Activated naive CD8-positive, alpha-beta T cell treated with anti-CD3 and anti-CD28 coated beads for 36 hours (primary cell): Measurements from ENCODE around the gene ARRB2. TPM values are rescaled to one million over a fixed set of nuclear protein-coding genes. Genes with fewer than 3 reads are reported as not detected.

ENCODE experiments used
- DNase-seq: peaks from one replicate; pipeline ENCODE4 v3.0.0; 2021
- H3K27ac Mint-ChIP-seq: one replicate; pipeline ENCODE4 v1.8.0; 2022; ENCODE audit warnings: mild to moderate bottlenecking, moderate library complexity, mixed read lengths
- H3K27me3 Mint-ChIP-seq: one replicate; pipeline ENCODE4 v1.8.0; 2022; ENCODE audit warnings: mild to moderate bottlenecking, mixed read lengths
- H3K36me3 Mint-ChIP-seq: one replicate; pipeline ENCODE4 v1.8.0; 2021; ENCODE audit warnings: mild to moderate bottlenecking, mixed read lengths
- H3K4me1 Mint-ChIP-seq: one replicate; pipeline ENCODE4 v1.8.0; 2021; ENCODE audit warnings: mixed read lengths
- H3K4me3 Mint-ChIP-seq: one replicate; pipeline ENCODE4 v1.8.0; 2022; ENCODE audit warnings: mild to moderate bottlenecking, moderate library complexity, mixed read lengths
- H3K9me3 Mint-ChIP-seq: one replicate; pipeline ENCODE4 v1.8.0; 2022; ENCODE audit warnings: mixed read lengths
- total RNA-seq, 2 experiments: library from RNA; stranded (reverse); gene quantifications; one replicate each; pipeline ENCODE4 v1.2.3, GENCODE V29; 2021

Gene ARRB2
- total RNA-seq, 2 experiments from 2014 or later: 161 to 170 TPM

DNA sequence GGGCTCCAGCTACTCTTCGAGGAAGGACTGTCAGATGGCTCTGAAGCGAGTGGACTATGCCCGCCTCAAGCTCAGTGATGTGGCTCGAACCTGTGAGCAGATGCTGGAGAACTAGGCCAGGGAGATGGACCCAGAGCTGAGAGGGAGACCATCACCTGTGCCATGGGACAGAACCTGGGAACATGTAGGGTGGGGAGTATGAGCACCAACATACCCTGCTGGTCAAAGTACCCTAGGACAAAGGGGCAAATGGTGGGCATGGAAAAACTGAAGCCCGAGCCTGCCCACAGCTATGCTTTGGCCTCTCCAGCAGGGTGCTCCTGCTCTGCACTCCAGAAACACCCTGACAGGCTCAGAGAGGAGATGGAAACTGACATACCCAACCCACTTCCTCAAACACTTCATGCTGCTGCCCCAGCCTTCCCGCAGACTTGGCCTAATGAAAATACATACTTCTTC is 22.7 kb downstream of the ARRB2 start:
- DNase-seq: no peak
- Mint-ChIP-seq H3K36me3 (no peaks in the 10 kb centered on the region), H3K27ac (peak overlapping the region; percentile 2), H3K4me3 (no peak overlapping the region), H3K9me3 (no peaks in the 10 kb centered on the region), H3K27me3 (peaks cover under 1% of the 10 kb centered on the region), H3K4me1 (peaks cover 32% of the 10 kb centered on the region)

DNA sequence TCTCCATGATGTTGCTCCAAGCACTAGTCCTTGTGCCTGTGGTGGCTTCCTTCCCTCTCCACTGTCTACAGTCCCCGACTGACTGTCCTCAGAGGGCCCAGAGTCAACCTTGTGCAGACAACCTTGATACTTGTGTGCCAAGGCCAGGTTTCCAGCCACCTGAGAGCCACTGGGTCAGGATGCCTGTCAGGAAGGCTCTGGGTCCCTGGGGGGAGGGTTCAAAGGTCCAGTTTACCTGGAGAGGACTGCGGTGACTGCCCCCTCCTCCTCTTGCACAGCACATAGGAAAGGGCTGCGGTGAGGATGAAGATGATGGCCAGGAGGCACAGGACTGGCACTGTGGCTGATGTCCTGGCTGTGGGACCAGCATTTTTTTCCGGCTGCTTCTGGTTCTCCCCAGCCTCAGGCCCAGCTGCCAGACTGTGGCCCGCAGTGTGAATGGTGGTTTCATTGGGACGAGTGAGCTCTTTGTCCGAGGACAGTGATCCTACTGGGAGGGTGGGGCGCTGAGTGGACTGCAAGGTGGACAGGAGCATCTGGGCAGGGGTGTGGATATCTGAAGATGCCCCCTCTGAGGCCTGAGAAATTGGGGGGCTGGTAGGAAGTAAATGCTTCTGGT is 24.5 kb downstream of the ARRB2 start:
- Mint-ChIP-seq H3K4me1 (peaks cover 34% of the 10 kb centered on the region), H3K27ac (no peak overlapping the region), H3K36me3 (no peaks in the 10 kb centered on the region), H3K27me3 (peaks cover 9% of the 10 kb centered on the region), H3K4me3 (no peak overlapping the region), H3K9me3 (no peaks in the 10 kb centered on the region)
- DNase-seq: no peak

DNA sequence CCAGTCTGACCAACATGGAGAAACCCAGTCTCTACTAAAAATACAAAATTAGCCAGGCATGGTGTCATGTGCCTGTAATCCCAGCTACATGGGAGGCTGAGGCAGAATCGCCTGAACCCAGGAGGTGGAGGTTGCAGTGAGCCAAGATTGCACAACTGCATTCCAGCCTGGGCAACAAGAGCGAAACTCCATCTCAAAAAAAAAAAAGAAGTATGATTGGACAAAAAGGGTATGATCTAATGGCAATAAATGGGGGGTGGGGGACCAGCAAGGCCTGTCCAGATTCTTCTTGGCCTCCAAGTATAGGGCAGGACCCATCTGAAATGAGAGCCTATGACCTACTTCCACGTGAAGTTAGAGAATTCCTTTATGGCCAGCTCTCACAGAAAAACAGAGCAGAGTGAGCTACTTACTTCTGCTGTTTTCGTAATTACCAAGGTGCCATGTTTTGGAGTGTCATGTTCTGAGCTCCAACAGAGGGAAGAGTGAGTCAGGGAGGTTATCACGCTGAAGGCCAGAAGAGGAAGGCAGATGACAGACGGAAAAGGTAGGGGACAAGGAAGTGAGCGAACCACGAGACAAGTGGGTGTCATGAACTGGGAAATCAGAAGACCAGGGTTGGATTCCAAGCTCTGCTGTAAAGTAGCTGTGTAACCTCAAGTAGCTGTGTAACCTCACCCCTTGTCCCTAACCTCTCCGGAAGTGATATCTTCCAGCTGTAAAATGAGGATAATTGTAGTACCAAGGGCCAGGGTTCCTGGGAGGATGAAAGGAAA is 25.6 kb downstream of the ARRB2 start:
- H3K9me3 Mint-ChIP-seq: no peaks in the 10 kb centered on the region
- peaks cover 17% of the 10 kb centered on the region for H3K27me3 Mint-ChIP-seq
- peaks cover 31% of the 10 kb centered on the region for H3K4me1 Mint-ChIP-seq
- no peak overlapping the region for H3K27ac Mint-ChIP-seq
- no peak for DNase-seq
- H3K36me3 Mint-ChIP-seq: no peaks in the 10 kb centered on the region
- H3K4me3 Mint-ChIP-seq: no peak overlapping the region

DNA sequence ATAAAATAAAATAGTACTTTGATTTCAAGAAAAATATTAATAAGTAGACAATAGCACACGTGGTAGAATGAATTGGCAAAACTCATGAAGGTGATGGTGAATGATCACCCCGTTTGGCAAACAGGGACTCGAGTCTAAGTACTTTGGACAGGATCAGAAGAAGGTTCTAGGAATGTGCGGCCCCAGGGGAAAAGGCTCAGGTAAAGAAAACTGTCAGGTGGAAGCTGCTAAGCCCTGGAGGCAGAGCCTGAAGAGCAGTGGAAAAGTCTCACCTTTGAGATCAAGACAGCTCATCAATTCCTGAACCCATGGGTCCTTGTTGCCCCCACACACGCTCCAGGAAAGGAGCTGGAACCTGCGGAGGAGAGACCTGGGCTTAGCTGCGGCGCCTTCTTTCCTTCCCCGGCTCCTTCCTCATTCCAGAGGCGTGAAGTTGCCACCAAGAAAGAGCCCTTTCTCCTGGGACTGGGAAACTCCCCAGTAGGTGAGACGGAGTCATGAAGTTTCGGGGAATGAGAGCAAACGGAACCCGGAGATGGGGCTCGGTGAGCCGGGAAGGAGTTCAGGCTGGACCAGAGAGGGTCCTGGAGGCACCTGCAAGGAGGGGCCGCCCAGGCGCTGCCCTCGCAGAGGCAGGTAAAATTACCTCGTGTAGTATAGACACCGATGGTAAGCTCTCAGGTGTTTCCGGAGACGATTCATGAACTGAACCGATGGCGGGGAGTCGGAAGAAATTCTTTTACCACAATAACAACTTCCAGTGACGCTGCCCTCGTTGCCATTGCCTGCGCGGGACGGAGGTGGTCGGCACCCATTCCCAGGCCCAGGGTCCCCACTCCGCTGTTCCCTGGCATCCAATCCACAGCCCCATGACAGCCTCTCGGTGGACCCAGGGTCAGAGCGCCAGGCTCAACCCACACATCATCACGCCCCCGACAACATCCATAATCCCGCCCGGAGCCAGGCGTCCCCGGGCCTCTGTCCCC is 28.0 kb downstream of the ARRB2 start:
- Mint-ChIP-seq H3K27ac (peak overlapping the region; percentile 48), H3K9me3 (no peaks in the 10 kb centered on the region), H3K36me3 (no peaks in the 10 kb centered on the region), H3K4me3 (peak overlapping the region; percentile 73), H3K4me1 (peaks cover 21% of the 10 kb centered on the region), H3K27me3 (peaks cover 21% of the 10 kb centered on the region)
- DNase-seq: no peak

DNA sequence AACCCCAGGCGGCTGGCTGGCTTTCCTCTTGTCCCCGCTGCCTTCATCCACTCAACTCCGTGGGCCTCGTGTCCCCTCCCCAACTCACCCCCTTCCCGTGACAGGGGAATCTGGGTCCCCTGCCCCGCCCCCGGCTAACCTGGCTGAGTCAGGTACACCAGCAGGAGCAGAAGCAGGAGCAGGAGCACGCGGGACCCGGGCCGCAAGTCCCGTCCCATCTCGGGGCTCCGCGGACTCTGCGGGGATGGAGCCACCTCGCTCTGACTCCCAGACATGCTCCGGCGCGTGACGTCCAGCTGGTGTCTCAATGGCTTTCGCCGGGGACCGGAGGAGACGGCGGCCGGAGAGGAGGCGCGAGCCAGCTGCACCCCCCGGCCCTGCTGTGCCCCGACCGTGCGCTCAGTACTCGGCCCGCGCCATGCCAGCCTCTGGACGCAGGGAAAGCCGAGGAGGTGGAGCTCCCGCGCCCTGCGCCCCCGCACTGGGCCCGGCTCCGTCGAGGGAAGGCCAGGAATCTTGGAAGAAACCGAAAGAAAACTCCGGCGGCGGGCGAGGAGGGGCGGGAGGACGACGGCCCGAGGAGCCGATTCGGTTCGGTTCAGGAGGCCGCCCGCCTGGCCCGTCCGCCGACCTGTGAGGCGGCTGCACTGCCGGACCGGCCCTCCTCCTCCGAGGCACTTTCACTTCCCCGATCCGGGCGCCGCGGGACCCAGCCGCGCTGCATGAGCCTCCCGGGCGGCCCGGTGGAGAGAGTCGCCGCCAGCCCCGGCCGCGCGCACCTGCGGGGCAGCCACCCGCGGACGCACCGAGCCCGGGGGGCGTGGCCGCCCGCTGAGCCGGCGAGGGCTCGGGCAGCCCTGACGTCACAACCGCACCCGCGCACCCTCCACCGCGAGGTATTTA is 28.9 kb downstream of the ARRB2 start, which contains the start of the genes CXCL16 and ZMYND15:
TSS of gene CXCL16 (minus strand) at position 807 of the 903 bp plus-strand sequence. CDS start at position 218, 589 bp downstream.
TSS of gene ZMYND15 (plus strand) at position 712 of the 903 bp plus-strand sequence. CDS start 716 bp downstream, outside the sequence.
- H3K4me3 Mint-ChIP-seq: peak within 1 kb of the TSS; percentile 73
- H3K27me3 Mint-ChIP-seq: peaks cover 21% of the 10 kb centered on the region
- peak; percentile 61 for DNase-seq
- peak within 1 kb of the TSS; percentile 48 for H3K27ac Mint-ChIP-seq
- H3K4me1 Mint-ChIP-seq: peaks cover 20% of the 10 kb centered on the region
- no peaks in the 10 kb centered on the region for H3K9me3 Mint-ChIP-seq
- H3K36me3 Mint-ChIP-seq: no peaks in the 10 kb centered on the region

DNA sequence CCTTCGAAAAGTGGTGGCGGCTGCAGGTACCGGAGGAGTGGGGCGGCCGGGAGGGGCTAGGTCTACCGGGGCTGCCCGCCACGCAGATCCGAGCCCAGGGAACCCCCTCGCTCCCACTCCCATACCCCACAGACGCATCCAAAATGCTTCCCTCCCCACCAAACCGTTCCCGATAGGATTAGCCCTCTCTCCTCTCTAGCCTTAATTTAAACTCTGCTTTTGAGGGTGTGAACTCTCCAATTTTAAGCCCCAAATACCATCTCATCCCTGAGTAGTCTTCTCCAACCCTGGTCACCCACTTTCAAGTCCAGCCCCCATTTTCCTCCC is 29.6 kb downstream of the ARRB2 start:
- Mint-ChIP-seq H3K9me3 (no peaks in the 10 kb centered on the region), H3K4me1 (peaks cover 20% of the 10 kb centered on the region), H3K36me3 (no peaks in the 10 kb centered on the region), H3K27me3 (peaks cover 21% of the 10 kb centered on the region), H3K27ac (no peak overlapping the region), H3K4me3 (peak overlapping the region; percentile 63)
- no peak for DNase-seq

DNA sequence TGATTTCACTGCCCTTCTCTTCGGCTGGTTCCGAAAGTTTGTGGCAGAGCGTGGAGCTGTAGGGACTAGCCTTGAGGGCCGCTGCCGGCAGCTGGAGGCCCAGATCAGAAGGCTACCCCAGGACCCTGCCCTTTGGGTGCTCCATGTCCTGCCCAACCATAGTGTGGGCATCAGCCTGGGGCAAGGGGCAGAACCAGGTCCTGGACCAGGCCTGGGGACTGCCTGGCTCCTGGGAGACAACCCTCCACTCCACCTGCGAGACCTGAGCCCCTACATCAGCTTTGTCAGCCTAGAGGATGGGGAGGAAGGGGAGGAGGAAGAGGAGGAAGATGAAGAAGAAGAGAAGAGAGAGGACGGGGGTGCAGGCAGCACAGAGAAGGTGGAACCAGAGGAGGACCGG is 30.2 kb downstream of the ARRB2 start:
- Mint-ChIP-seq H3K27ac (no peak overlapping the region), H3K27me3 (peaks cover 21% of the 10 kb centered on the region), H3K9me3 (no peaks in the 10 kb centered on the region), H3K4me1 (peaks cover 20% of the 10 kb centered on the region), H3K4me3 (peak overlapping the region; percentile 63), H3K36me3 (no peaks in the 10 kb centered on the region)
- DNase-seq: no peak

DNA sequence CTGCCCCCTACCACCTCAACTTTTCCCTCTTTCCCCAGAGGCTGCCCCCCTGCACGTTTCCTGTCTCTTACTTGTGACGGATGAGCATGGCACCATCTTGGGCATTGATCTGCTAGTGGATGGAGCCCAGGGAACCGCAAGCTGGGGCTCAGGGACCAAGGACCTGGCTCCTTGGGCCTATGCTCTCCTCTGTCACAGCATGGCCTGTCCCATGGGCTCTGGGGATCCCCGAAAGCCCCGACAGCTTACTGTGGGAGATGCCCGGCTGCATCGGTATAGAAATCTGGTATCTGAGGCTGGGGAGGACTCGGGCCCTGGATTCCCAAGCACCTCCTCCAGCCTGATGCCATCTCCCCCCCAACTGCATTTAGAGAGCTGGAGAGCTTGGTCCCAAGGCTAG is 31.1 kb downstream of the ARRB2 start:
- Mint-ChIP-seq H3K4me1 (peaks cover 13% of the 10 kb centered on the region), H3K27me3 (peaks cover 21% of the 10 kb centered on the region), H3K27ac (no peak overlapping the region), H3K4me3 (no peak overlapping the region), H3K36me3 (no peaks in the 10 kb centered on the region), H3K9me3 (no peaks in the 10 kb centered on the region)
- no peak for DNase-seq

DNA sequence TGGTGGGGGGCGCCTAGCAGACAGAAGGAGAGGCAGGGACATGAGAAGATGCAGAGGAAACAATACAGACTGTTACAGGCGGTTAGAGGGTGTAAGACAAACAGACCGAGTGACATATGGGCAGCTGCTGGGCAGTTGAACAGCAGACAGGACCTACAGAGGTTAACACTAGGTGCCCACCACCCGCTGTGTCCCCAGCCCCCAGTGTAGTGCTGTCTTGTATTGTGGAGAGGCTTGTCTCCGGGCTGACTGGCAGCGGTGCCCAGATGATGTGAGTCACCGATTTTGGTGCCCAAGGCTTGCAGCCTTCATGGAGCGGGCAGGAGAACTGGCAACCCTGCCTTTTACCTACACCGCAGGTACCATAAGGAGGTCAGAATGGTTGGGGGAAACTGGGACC is 31.7 kb downstream of the ARRB2 start:
- peaks cover 21% of the 10 kb centered on the region for H3K27me3 Mint-ChIP-seq
- no peaks in the 10 kb centered on the region for H3K36me3 Mint-ChIP-seq
- no peak overlapping the region for H3K4me3 Mint-ChIP-seq
- no peak for DNase-seq
- H3K27ac Mint-ChIP-seq: no peak overlapping the region
- peaks cover 13% of the 10 kb centered on the region for H3K4me1 Mint-ChIP-seq
- no peaks in the 10 kb centered on the region for H3K9me3 Mint-ChIP-seq

DNA sequence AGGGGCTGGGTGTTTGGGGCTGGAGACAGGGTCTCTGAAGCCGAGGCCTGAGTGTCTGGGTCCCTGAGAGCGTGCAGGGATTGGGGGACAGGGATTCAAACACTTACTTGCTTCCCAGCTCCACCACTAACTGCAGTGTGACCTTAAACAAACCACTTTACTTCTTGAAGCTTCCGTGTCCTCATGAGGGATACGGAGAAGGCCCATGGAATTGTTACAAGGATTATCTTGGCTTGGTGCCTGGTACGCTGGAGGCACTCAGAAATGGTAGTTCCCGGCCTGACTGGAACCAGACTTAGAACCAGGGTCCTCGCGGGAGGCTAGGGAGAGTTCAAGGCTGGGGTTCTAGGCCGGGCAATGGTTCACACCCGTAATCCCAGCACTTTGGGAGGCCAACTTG is 32.2 kb downstream of the ARRB2 start:
- Mint-ChIP-seq H3K4me1 (peaks cover 14% of the 10 kb centered on the region), H3K27ac (no peak overlapping the region), H3K4me3 (no peak overlapping the region)

DNA sequence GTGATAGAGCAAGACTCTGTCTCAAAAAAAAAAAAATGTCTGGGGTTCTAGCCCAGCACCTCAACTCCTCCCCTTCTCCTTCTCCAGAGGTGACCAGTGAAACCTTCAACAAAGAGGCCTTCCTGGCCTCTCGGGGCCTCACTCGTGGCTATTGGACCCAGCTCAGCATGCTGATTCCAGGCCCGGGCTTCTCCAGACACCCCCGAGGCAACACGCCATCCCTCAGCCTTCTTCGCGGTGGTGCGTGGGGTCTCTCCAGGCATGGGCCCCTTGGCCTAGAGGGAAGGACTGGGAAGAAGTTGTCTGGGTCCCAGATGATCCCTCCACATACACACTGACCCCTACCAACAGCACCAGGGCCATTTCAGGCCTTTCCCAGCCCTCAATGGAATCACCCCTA is 32.8 kb downstream of the ARRB2 start:
- no peaks in the 10 kb centered on the region for H3K9me3 Mint-ChIP-seq
- peaks cover 17% of the 10 kb centered on the region for H3K4me1 Mint-ChIP-seq
- no peak for DNase-seq
- no peak overlapping the region for H3K27ac Mint-ChIP-seq
- H3K27me3 Mint-ChIP-seq: peaks cover 20% of the 10 kb centered on the region
- no peak overlapping the region for H3K4me3 Mint-ChIP-seq
- no peaks in the 10 kb centered on the region for H3K36me3 Mint-ChIP-seq

More for the DNA sequence above, 32.2 kb downstream of the ARRB2 start:
- peaks cover 21% of the 10 kb centered on the region for H3K27me3 Mint-ChIP-seq
- no peak for DNase-seq
- no peaks in the 10 kb centered on the region for H3K36me3 Mint-ChIP-seq
- H3K9me3 Mint-ChIP-seq: no peaks in the 10 kb centered on the region

DNA sequence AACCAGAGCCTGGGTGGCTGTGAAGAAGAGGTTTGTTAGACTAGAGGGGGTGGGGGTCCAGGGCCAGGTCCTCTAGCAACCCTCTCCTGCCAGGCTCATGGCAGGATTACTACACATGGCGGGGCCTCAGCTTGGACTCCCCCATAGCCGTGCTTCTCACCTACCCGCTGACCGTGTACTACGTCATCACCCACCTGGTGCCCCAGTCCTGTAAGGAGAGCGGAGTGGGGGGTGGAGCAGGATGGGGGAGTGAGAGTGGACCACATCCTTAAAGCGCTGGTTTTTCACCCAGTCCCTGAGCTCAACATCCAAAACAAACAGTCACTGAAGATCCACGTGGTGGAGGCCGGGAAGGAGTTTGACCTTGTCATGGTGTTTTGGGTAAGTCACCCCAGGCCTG is 33.5 kb downstream of the ARRB2 start:
- no peaks in the 10 kb centered on the region for H3K36me3 Mint-ChIP-seq
- no peak overlapping the region for H3K4me3 Mint-ChIP-seq
- H3K9me3 Mint-ChIP-seq: no peaks in the 10 kb centered on the region
- H3K27ac Mint-ChIP-seq: no peak overlapping the region
- peaks cover 13% of the 10 kb centered on the region for H3K27me3 Mint-ChIP-seq
- H3K4me1 Mint-ChIP-seq: peaks cover 15% of the 10 kb centered on the region
- no peak for DNase-seq

DNA sequence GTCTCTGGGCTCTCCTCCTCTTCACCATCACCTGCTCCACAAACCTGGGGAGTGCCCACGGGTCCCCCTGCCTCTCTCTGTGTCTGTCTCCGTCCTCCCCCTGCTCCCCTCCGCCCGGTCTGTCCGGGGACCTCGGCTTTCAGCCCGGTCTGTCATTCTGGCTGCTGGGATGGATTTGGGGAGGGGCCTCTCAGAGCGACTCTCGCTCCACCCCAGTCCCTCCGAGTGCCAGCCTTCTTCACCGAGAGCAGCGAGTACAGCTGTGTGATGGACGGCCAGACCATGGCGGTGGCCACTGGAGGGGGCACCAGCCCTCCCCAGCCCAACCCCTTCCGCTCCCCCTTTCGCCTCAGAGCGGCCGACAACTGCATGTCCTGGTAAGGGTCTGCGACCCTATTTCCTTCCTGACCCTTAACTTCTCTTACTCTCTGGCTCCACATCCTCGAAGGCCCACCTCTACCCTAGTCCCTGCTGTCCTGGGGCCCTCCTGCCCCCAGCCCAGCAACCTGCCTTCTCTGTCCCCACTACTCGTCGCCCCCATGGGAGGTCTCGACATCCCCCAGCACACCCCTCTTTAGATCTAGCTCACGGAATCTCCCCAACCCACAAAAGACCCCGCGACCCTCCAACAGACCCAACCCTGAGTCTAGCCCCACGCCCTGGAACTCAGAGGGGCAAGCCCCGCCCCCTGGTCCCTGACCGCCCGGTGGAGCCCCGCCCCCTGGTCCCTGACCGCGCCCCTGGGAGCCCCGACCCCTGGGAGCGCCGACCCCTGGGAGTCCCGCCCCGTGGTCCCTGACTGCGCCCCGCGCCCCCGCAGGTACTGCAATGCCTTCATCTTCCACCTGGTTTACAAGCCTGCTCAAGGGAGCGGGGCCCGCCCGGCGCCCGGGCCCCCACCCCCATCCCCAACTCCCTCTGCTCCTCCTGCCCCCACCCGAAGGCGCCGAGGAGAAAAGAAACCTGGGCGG is 34.9 kb downstream of the ARRB2 start:
- Mint-ChIP-seq H3K27ac (no peak overlapping the region), H3K36me3 (no peaks in the 10 kb centered on the region), H3K9me3 (no peaks in the 10 kb centered on the region), H3K4me3 (no peak overlapping the region), H3K27me3 (peaks cover 9% of the 10 kb centered on the region), H3K4me1 (peaks cover 12% of the 10 kb centered on the region)
- no peak for DNase-seq
